ENCODE data around the gene BCAM. TPM values are rescaled to one million over a fixed set of nuclear protein-coding genes. Genes with fewer than 3 reads are reported as not detected.

Gene BCAM
- total RNA-seq, 1 experiment from 2014 or later, result 12.9 TPM

DNA sequence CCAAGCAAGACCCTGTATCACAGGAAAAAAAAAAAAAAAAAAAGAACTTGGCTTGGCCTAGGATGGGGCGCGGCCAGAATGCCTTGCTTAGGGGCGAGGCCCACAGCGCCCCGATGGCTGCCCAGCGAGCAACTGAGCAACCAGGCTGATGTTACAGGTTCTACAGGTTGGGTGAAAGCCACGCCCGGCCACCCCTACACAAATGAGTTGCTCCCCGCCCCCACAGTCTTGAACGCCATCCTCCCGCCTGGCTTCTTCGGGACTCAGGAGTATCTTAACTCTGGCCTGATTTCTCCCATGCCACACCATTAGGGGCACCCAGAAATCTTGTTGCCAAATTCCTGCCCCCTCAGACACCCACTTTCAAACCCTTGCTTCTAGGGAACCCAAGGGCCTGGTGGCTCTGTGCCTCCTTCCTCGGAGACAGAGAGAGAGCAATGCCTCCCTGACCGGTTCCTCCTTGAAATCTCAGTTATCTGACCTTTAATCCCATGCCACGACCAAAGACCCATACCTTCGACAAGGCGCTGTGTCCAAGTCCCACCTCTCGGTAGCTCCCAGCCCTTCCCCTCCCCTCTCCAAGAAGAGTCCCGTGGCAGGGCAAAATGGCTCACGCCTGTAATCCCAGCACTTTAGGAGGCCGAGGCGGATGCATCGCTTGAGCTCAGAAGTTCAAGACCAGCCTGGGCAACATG lies 32.4 kb upstream of the BCAM start:
- H3K9ac ChIP-seq (ENCODE audit: low read length), result peak overlapping the region; percentile 43
- H3K9me2 ChIP-seq (replicated peaks; ENCODE audit: low read length), result no peaks in the 10 kb centered on the region
- H3K4me1 ChIP-seq (ENCODE audit: insufficient read depth, low read length), result peaks cover 41% of the 10 kb centered on the region
- CTCF ChIA-PET, result no interaction called here
- H3K27ac ChIP-seq (ENCODE audit: low read length), result peak overlapping the region; percentile 81
- BruUV-seq (replicated peaks), result no TSS peak
- no peak overlapping the region for H3K4me3 ChIP-seq (ENCODE audit: low read length)
- no peak for TF ChIP-seq EZH2 (IDR thresholded peaks at IDR 0.05; ENCODE audit: low read length, unreplicated experiment)
- no peak for TF ChIP-seq CTCF (conservative IDR thresholded peaks at IDR 0.05; ENCODE audit: low read depth, low read length)
- no peak for TF ChIP-seq EZH2phosphoT487 (IDR thresholded peaks at IDR 0.05; ENCODE audit: borderline replicate concordance, low read length)
- H2AFZ ChIP-seq (ENCODE audit: low read length), result no peak overlapping the region
- intact Hi-C loops (cut with micrococcal nuclease), result no loop called here
- H3K79me2 ChIP-seq (ENCODE audit: low read length), result peaks cover 29% of the 10 kb centered on the region
- DNase-seq (peak; percentile 88), ATAC-seq (peak; percentile 20; the same call in 1 of the 2 replicates)
- no peaks in the 10 kb centered on the region for H3F3A ChIP-seq (ENCODE audit: low read length, unreplicated experiment)
- no peaks in the 10 kb centered on the region for H3K36me3 ChIP-seq (ENCODE audit: low read depth, low read length)
- H3K9me3 ChIP-seq (ENCODE audit: low read length), result no peaks in the 10 kb centered on the region
- POLR2A ChIA-PET (ENCODE audit: unreplicated experiment), result interaction anchor here (0.6 kb wide), 1 partner anchor 70 kb away, joined by 25 read pairs; the partner anchor contains the start of gene NECTIN2
- H3K27me3 ChIP-seq (ENCODE audit: low read length), result no peaks in the 10 kb centered on the region
- H4K20me1 ChIP-seq (ENCODE audit: low read length), result no peaks in the 10 kb centered on the region
- peak overlapping the region; percentile 63 for H3K4me2 ChIP-seq (ENCODE audit: low read length)

DNA sequence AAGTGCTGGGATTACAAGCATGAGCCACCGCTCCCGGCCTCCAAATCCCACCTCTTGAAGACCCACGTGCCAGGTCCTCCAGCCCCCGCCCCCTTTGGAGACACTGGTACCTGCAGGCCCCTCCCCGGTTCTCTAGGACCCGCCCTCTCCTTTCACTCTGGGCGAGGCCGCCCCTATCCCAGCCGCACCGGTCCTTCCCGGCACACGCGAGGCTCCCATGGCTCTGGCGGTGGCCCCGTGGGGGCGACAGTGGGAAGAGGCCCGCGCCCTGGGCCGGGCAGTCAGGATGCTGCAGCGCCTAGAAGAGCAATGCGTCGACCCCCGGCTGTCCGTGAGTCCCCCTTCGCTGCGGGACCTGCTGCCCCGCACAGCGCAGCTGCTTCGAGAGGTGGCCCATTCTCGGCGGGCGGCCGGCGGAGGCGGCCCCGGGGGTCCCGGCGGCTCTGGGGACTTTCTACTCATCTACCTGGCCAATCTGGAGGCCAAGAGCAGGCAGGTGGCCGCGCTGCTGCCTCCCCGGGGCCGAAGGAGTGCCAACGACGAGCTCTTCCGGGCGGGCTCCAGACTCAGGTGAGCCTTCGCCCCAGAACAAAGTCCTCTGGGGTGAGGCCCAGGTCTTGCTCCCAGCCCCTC lies 31.1 kb upstream of the BCAM start, which contains the start of gene CBLC:
TSS of gene CBLC (plus strand) at position 176 of the 633 bp plus-strand sequence. CDS start at position 218, 42 bp downstream.
- DNase-seq (peak; percentile 88), ATAC-seq (peak; percentile 76)
- Histone ChIP-seq H2AFZ (ENCODE audit: low read length) (peak within 1 kb of the TSS; percentile 73), H3K4me1 (ENCODE audit: insufficient read depth, low read length) (peaks cover 41% of the 10 kb centered on the region), H3K79me2 (ENCODE audit: low read length) (peaks cover 29% of the 10 kb centered on the region), H3K9me3 (ENCODE audit: low read length) (no peaks in the 10 kb centered on the region), H3K27ac (ENCODE audit: low read length) (peak within 1 kb of the TSS; percentile 81), H4K20me1 (ENCODE audit: low read length) (no peaks in the 10 kb centered on the region), H3K9ac (ENCODE audit: low read length) (peak within 1 kb of the TSS; percentile 80), H3K9me2 (replicated peaks; ENCODE audit: low read length) (no peaks in the 10 kb centered on the region), H3F3A (ENCODE audit: low read length, unreplicated experiment) (no peaks in the 10 kb centered on the region), H3K4me3 (ENCODE audit: low read length) (peak within 1 kb of the TSS; percentile 78), H3K27me3 (ENCODE audit: low read length) (no peaks in the 10 kb centered on the region), H3K36me3 (ENCODE audit: low read depth, low read length) (no peaks in the 10 kb centered on the region), H3K4me2 (ENCODE audit: low read length) (peak within 1 kb of the TSS; percentile 87)
- intact Hi-C loops (cut with micrococcal nuclease), result no loop called here
- TF ChIP-seq CTCF (conservative IDR thresholded peaks at IDR 0.05; ENCODE audit: low read depth, low read length) (peak; percentile 42; the same call in 1 of the 2 replicates), EZH2phosphoT487 (IDR thresholded peaks at IDR 0.05; ENCODE audit: borderline replicate concordance, low read length) (no peak), EZH2 (IDR thresholded peaks at IDR 0.05; ENCODE audit: low read length, unreplicated experiment) (no peak)
- POLR2A ChIA-PET (ENCODE audit: unreplicated experiment), result no interaction called here
- CTCF ChIA-PET, result interaction anchor here (0.6 kb wide), 1 partner anchor 1031 kb away, joined by 3 read pairs; no protein-coding TSS in a partner anchor
- no TSS peak for BruUV-seq (replicated peaks)
